Measurements from ENCODE around the gene ZNF107. TPM values are rescaled to one million over a fixed set of nuclear protein-coding genes. Genes with fewer than 3 reads are reported as not detected.

The ZNF107 gene
- 1.3 and 2.1 TPM in 2 replicates for total RNA-seq

DNA sequence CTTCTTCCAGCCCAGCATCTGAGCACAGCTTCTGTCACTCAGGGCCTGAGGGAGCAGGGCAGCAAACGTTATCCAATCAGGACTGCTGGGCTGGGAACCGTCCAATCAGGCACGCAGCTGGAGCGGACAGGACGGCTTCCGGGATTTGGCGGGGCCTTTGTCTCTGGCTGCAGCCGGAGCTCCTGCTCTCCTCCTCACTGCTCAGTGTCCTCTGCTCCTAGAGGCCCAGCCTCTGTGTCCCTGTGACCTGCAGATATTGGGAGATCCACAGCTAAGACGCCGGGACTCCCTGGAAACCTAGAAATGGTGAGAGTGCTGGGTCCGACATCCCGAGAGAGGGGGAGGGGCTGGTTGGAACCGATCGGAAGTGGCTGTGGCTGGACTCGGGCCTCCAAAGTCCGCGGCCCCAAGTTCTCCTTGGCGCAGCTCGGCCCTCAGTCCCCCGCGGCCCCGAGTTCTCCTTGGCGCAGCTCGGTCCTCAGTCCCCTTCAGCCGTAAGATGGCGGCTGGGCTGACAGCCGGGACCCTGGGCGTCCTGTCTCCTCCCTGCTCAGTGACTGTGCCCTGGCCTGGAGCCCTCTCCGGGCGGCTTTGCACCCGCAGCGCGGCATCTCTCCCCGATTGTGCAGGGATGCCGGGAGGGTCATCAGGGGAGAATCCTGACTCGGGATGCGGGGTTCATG lies at the start of gene ZNF107:
Gene ZNF107 (plus strand): TSS at position 154 of the 683 bp plus-strand sequence. CDS start 150 bp downstream, at position 304.

Other genes with a start within 250 kb of the ZNF107 start
- 4.1 and 4.5 TPM in 2 replicates for gene ZNF680, start 103.1 kb upstream of the ZNF107 start, total RNA-seq
- gene ZNF138, start 128.3 kb downstream of the ZNF107 start, total RNA-seq = 2.9 and 3.4 TPM in 2 replicates
- 2.0 and 2.8 TPM in 2 replicates for gene ZNF273, start 237.1 kb downstream of the ZNF107 start, total RNA-seq